ENCODE data around the gene SUN2. TPM values are rescaled to one million over a fixed set of nuclear protein-coding genes. Genes with fewer than 3 reads are reported as not detected.

The SUN2 gene
- total and polyA plus RNA-seq, 9 of the 15 experiments (the other 6 are each of a cell fraction or from before 2014, with no cell fraction given) = 0.11 to 42.6 (median 16.7) TPM

DNA sequence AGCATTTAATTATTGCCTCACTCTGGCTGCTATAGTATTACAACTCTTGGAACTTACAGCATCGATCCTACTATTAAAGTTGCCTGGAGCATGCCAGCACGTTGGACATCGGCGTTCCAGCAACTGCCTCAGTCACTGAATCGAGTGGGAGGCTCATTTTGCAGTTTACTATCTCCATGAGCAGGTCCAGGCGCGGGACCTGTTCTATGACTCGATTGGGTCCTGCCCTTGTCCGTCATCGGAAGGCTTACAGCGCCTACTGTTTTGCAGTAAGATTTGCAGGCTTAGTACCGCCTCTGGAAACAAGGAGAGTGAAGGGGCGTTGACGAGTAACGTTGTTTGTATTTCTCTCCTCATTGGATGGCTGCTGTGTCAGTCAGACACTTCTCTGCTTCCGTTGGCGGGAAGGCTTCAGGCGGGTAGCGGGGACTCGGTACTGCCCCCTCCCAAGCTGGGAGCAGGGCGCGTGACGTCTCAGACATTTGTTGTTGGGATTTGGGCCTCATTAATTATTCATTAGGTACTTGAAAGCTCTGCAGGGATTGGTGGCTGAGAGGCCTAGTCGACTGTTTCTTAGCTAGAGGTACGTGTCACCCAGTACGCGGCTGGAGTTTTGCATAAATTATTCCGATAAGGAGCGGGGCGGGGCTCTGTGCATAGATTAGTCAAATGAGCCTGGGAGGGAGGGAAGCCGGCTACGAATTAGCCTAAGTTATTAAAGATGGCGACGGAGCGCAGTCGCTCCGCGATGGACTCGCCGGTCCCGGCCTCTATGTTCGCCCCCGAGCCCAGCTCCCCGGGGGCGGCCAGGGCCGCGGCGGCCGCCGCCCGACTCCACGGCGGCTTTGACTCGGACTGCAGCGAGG, 50.3 kb downstream of the SUN2 start, which contains the start of gene GTPBP1 (continued):
- TF ChIP-seq NFE2 (IDR thresholded peaks at IDR 0.05; ENCODE audit: low read depth) = no peak
- peak; percentile 80 for TF ChIP-seq POLR2AphosphoS5 (IDR thresholded peaks at IDR 0.05; ENCODE audit: control insufficient read depth, insufficient read depth, low read depth, low read length)
- no peak for TF ChIP-seq EWSR1 (IDR thresholded peaks at IDR 0.05; ENCODE audit: borderline replicate concordance, low read depth, partially characterized antibody)
- TF ChIP-seq, protein P1, sequence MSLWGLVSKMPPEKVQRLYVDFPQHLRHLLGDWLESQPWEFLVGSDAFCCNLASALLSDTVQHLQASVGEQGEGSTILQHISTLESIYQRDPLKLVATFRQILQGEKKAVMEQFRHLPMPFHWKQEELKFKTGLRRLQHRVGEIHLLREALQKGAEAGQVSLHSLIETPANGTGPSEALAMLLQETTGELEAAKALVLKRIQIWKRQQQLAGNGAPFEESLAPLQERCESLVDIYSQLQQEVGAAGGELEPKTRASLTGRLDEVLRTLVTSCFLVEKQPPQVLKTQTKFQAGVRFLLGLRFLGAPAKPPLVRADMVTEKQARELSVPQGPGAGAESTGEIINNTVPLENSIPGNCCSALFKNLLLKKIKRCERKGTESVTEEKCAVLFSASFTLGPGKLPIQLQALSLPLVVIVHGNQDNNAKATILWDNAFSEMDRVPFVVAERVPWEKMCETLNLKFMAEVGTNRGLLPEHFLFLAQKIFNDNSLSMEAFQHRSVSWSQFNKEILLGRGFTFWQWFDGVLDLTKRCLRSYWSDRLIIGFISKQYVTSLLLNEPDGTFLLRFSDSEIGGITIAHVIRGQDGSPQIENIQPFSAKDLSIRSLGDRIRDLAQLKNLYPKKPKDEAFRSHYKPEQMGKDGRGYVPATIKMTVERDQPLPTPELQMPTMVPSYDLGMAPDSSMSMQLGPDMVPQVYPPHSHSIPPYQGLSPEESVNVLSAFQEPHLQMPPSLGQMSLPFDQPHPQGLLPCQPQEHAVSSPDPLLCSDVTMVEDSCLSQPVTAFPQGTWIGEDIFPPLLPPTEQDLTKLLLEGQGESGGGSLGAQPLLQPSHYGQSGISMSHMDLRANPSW (CRISPR knock-in tag; IDR thresholded peaks at IDR 0.05) = no peak
- TF ChIP-seq NEUROD1 (IDR thresholded peaks at IDR 0.05; ENCODE audit: borderline replicate concordance, low read depth, low read length, partially characterized antibody) = peak; percentile 58
- TF ChIP-seq, protein P2, sequence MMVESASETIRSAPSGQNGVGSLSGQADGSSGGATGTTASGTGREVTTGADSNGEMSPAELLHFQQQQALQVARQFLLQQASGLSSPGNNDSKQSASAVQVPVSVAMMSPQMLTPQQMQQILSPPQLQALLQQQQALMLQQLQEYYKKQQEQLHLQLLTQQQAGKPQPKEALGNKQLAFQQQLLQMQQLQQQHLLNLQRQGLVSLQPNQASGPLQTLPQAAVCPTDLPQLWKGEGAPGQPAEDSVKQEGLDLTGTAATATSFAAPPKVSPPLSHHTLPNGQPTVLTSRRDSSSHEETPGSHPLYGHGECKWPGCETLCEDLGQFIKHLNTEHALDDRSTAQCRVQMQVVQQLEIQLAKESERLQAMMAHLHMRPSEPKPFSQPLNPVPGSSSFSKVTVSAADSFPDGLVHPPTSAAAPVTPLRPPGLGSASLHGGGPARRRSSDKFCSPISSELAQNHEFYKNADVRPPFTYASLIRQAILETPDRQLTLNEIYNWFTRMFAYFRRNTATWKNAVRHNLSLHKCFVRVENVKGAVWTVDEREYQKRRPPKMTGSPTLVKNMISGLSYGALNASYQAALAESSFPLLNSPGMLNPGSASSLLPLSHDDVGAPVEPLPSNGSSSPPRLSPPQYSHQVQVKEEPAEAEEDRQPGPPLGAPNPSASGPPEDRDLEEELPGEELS (CRISPR knock-in tag; IDR thresholded peaks at IDR 0.05; ENCODE audit: borderline replicate concordance) = no peak
- TF ChIP-seq SREBF2 (CRISPR knock-in tag; IDR thresholded peaks at IDR 0.05) = no peak
- no peak for TF ChIP-seq ZNF584 (CRISPR knock-in tag; IDR thresholded peaks at IDR 0.05; ENCODE audit: low read depth)
- TF ChIP-seq MYNN (IDR thresholded peaks at IDR 0.05) = no peak
- TF ChIP-seq MYNN (CRISPR knock-in tag; IDR thresholded peaks at IDR 0.05) = no peak
- TF ChIP-seq GATA2 (CRISPR knock-in tag; IDR thresholded peaks at IDR 0.05) = 0 out of 2 replicates have a peak, but pooled peaks have one; percentile 43
- no peak for TF ChIP-seq ZNF668 (CRISPR knock-in tag; IDR thresholded peaks at IDR 0.05)
- TF ChIP-seq ZNF274 (IDR thresholded peaks at IDR 0.05; ENCODE audit: borderline replicate concordance, low read depth, low read length) = no peak
- TF ChIP-seq CXXC5 (CRISPR knock-in tag; IDR thresholded peaks at IDR 0.05) = peak; percentile 98
- TF ChIP-seq RAD21 (CRISPR knock-in tag; conservative IDR thresholded peaks at IDR 0.05 in 1 of 2, IDR thresholded peaks at IDR 0.05 in 1 of 2) = no peak
- peak; percentile 8; the same call in 1 of the 2 replicates for TF ChIP-seq SOX6 (IDR thresholded peaks at IDR 0.05)
- no peak for TF ChIP-seq SRSF9 (IDR thresholded peaks at IDR 0.05; ENCODE audit: borderline replicate concordance, low read depth, low read length)
- peak; percentile 78; the same call in 1 of the 2 replicates for TF ChIP-seq POLR2H (tag; IDR thresholded peaks at IDR 0.05; ENCODE audit: low read depth)
- TF ChIP-seq, protein P3, sequence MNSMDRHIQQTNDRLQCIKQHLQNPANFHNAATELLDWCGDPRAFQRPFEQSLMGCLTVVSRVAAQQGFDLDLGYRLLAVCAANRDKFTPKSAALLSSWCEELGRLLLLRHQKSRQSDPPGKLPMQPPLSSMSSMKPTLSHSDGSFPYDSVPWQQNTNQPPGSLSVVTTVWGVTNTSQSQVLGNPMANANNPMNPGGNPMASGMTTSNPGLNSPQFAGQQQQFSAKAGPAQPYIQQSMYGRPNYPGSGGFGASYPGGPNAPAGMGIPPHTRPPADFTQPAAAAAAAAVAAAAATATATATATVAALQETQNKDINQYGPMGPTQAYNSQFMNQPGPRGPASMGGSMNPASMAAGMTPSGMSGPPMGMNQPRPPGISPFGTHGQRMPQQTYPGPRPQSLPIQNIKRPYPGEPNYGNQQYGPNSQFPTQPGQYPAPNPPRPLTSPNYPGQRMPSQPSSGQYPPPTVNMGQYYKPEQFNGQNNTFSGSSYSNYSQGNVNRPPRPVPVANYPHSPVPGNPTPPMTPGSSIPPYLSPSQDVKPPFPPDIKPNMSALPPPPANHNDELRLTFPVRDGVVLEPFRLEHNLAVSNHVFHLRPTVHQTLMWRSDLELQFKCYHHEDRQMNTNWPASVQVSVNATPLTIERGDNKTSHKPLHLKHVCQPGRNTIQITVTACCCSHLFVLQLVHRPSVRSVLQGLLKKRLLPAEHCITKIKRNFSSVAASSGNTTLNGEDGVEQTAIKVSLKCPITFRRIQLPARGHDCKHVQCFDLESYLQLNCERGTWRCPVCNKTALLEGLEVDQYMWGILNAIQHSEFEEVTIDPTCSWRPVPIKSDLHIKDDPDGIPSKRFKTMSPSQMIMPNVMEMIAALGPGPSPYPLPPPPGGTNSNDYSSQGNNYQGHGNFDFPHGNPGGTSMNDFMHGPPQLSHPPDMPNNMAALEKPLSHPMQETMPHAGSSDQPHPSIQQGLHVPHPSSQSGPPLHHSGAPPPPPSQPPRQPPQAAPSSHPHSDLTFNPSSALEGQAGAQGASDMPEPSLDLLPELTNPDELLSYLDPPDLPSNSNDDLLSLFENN (IDR thresholded peaks at IDR 0.05; ENCODE audit: low read depth in 2 of 2, low read length in 2 of 2) = 0 out of 4 replicates have a peak, but pooled peaks of 1 of the 2 experiments have one; percentile 59
